HEK293 (cell line): Measurements from ENCODE around the gene PLEKHA8.

Experiments used
- CTCF ChIP-seq: fragments of 450-650 bp; formaldehyde crosslinking; IDR thresholded peaks from 2 replicates; pipeline ENCODE4 v1.5.1; 2016; ENCODE audit warnings: missing biosample characterization, missing genetic modification characterization
- ZFP41 ChIP-seq: fragments of 450-650 bp; formaldehyde crosslinking; IDR thresholded peaks from 2 replicates; pipeline ENCODE4 v1.5.1; 2016; ENCODE audit warnings: missing biosample characterization, missing genetic modification characterization, borderline replicate concordance

GRCh38 chr7:29995652-29996051 is 32.6 kb upstream of the PLEKHA8 start:
- TF ChIP-seq CTCF (no peak), ZFP41 (tag by site-specific recombination) (no peak)
